IMR-90 (cell line): ENCODE data around the gene XIRP1. TPM values are rescaled to one million over a fixed set of nuclear protein-coding genes. Genes with fewer than 3 reads are reported as not detected.

Source experiments
- ATAC-seq: fragments of 200-7000 bp; cut with Tn5 transposase; 2 replicates; pipeline ENCODE4 v1.9.1; 2020; ENCODE audit warnings: low read depth, mild to moderate bottlenecking, moderate library complexity
- BruUV-seq: library from RNA; stranded (reverse); fragments of 400-500 nt; replicated peaks from 2 replicates; lab custom pipeline; 2021; lab: Mats Ljungman, UMichigan
- CTCF ChIA-PET: fragments of 300-600 bp; formaldehyde crosslinking; extraction: SDS; loops from one replicate; lab custom pipeline; 2021; ENCODE audit warnings: antibody characterized with exemption; lab: Yijun Ruan, JAX
- POLR2A ChIA-PET: fragments of 300-600 bp; sonication (Branson Sonifier 250); formaldehyde crosslinking; loops from one replicate; lab custom pipeline; 2022; ENCODE audit warnings: antibody characterized with exemption; ENCODE audit not compliant: unreplicated experiment; lab: Charles Lee
- DNase-seq: peaks from one replicate; pipeline ENCODE4 v3.0.0; 2013
- H2AFZ ChIP-seq: replicated peaks from 2 replicates; pipeline ENCODE3; 2013; ENCODE audit warnings: low read length, mild to moderate bottlenecking; ENCODE audit not compliant: poor library complexity
- H2AK5ac ChIP-seq: 2 replicates; pipeline ENCODE4 v1.6.1; 2013; ENCODE audit warnings: low read depth, low read length, inconsistent platforms
- H2AK9ac ChIP-seq: replicated peaks from 2 replicates; pipeline ENCODE3; 2013; ENCODE audit warnings: mild to moderate bottlenecking, low read depth, low read length, moderate library complexity; ENCODE audit not compliant: poor library complexity
- H2BK120ac ChIP-seq: 2 replicates; pipeline ENCODE4 v1.6.1; 2013; ENCODE audit warnings: low read depth, low read length, inconsistent platforms
- H2BK15ac ChIP-seq: 3 replicates; pipeline ENCODE4 v1.6.1; 2013; ENCODE audit warnings: low read depth, low read length, inconsistent platforms
- H2BK20ac ChIP-seq: 2 replicates; pipeline ENCODE4 v1.6.1; 2013; ENCODE audit warnings: low read depth, mild to moderate bottlenecking, inconsistent platforms, low read length, moderate library complexity
- H2BK5ac ChIP-seq: 2 replicates; pipeline ENCODE4 v1.6.1; 2013; ENCODE audit warnings: mild to moderate bottlenecking, low read depth, low read length, inconsistent platforms; ENCODE audit not compliant: poor library complexity, severe bottlenecking
- H3K14ac ChIP-seq: replicated peaks from 2 replicates; pipeline ENCODE4 v1.6.1; 2013; ENCODE audit warnings: low read depth, low read length, inconsistent platforms
- H3K18ac ChIP-seq: 2 replicates; pipeline ENCODE4 v1.6.1; 2013; ENCODE audit warnings: low read depth, low read length, control low read depth
- H3K23ac ChIP-seq: 2 replicates; pipeline ENCODE4 v1.6.1; 2013; ENCODE audit warnings: low read depth, low read length, inconsistent platforms
- H3K27ac ChIP-seq: 2 replicates; pipeline ENCODE4 v1.5.1; 2013; ENCODE audit warnings: mild to moderate bottlenecking, control low read depth, low read length; ENCODE audit not compliant: insufficient read depth
- H3K27me3 ChIP-seq: 2 replicates; pipeline ENCODE4 v1.6.1; 2013; ENCODE audit warnings: low read length; ENCODE audit not compliant: control insufficient read depth, insufficient read depth
- H3K36me3 ChIP-seq: 2 replicates; pipeline ENCODE4 v1.6.1; 2013; ENCODE audit warnings: low read length, mixed read lengths; ENCODE audit not compliant: control insufficient read depth, insufficient read depth
- H3K4ac ChIP-seq: 2 replicates; pipeline ENCODE4 v1.6.1; 2013; ENCODE audit warnings: low read depth, low read length, inconsistent platforms
- H3K4me1 ChIP-seq: 2 replicates; pipeline ENCODE4 v1.6.1; 2013; ENCODE audit warnings: low read length, mixed read lengths; ENCODE audit not compliant: control insufficient read depth, insufficient read depth
- H3K4me2 ChIP-seq: 2 replicates; pipeline ENCODE4 v1.6.1; 2013; ENCODE audit warnings: low read depth, mild to moderate bottlenecking, control low read depth, low read length, moderate library complexity
- H3K4me3 ChIP-seq: 2 replicates; pipeline ENCODE4 v1.5.1; 2013; ENCODE audit warnings: low read depth, mild to moderate bottlenecking, control low read depth, low read length, moderate library complexity; ENCODE audit not compliant: insufficient read depth
- H3K56ac ChIP-seq: 2 replicates; pipeline ENCODE4 v1.6.1; 2013; ENCODE audit warnings: low read length, inconsistent platforms; ENCODE audit not compliant: insufficient read depth; ENCODE audit errors: extremely low read depth
- H3K79me1 ChIP-seq, 2 experiments: 2 replicates each; pipeline ENCODE4 v1.6.1; 2013; ENCODE audit warnings: low read length in 2 of 2, inconsistent platforms in 1 of 2, low read depth in 1 of 2
- H3K9ac ChIP-seq: 2 replicates; pipeline ENCODE4 v1.6.1; 2013; ENCODE audit warnings: low read depth, low read length, control low read depth
- H3K9me1 ChIP-seq: 2 replicates; pipeline ENCODE4 v1.6.1; 2013; ENCODE audit warnings: low read length, inconsistent platforms; ENCODE audit not compliant: insufficient read depth
- H3K9me3 ChIP-seq: 2 replicates; pipeline ENCODE4 v1.6.1; 2013; ENCODE audit warnings: low read length; ENCODE audit not compliant: control insufficient read depth, insufficient read depth
- H4K20me1 ChIP-seq: 2 replicates; pipeline ENCODE4 v1.6.1; 2013; ENCODE audit warnings: low read length, inconsistent platforms; ENCODE audit not compliant: insufficient read depth
- H4K5ac ChIP-seq: 2 replicates; pipeline ENCODE4 v1.6.1; 2013; ENCODE audit warnings: mild to moderate bottlenecking, low read depth, low read length, control low read depth
- H4K8ac ChIP-seq, 2 experiments: 2 replicates each; pipeline ENCODE4 v1.6.1; 2013; ENCODE audit warnings: low read depth in 2 of 2, low read length in 2 of 2, control low read depth in 1 of 2, inconsistent platforms in 1 of 2
- H4K91ac ChIP-seq: 2 replicates; pipeline ENCODE4 v1.6.1; 2013; ENCODE audit warnings: low read depth, low read length, inconsistent platforms; ENCODE audit not compliant: insufficient read depth
- MAZ ChIP-seq: IDR thresholded peaks from 2 replicates; pipeline ENCODE4 v1.6.1; 2012; ENCODE audit warnings: low read depth, mild to moderate bottlenecking, low read length, improper control_type of control experiment, moderate library complexity, borderline replicate concordance
- WGBS, 2 experiments: methylation state at CpG; one replicate each; pipeline versions ENCODE4 v1.1.5 to v1.1.7; 2013; ENCODE audit warnings: missing lambda C conversion rate in 2 of 2; ENCODE audit not compliant: insufficient read length in 1 of 2; ENCODE audit errors: extremely low coverage in 2 of 2; 5-methylcytosine and 5-hydroxymethylcytosine counted together
- dilution Hi-C: fragments of 300-500 bp; cut with HindIII; formaldehyde crosslinking; loops from one replicate; pipeline ENCODE4 v1.14.3; 2018; ENCODE audit warnings: low sequenced_read_pairs; ENCODE audit not compliant: unreplicated experiment
- in situ Hi-C: fragments of 300-500 bp; cut with MboI; formaldehyde crosslinking; loops from 3 replicates; pipeline ENCODE4 v1.14.3; 2019; ENCODE audit warnings: low sequenced_read_pairs, inconsistent platforms, mixed read lengths
- intact Hi-C: fragments of 100-400 bp; cut with micrococcal nuclease; formaldehyde crosslinking; loops from 2 replicates; pipeline ENCODE4 v1.10.0; 2022
- polyA plus RNA-seq, 3 experiments: library from polyadenylated mRNA; depleted of rRNA; stranded (reverse); fragments of >200 nt; gene quantifications; 2 replicates each; pipeline ENCODE4 v1.2.3, GENCODE V29; 2012; ENCODE audit warnings: low replicate concordance in 1 of 3
- total RNA-seq: library from RNA; depleted of rRNA; stranded (reverse); fragments of >200 nt; gene quantifications from 2 replicates; pipeline ENCODE4 v1.2.3, GENCODE V29; 2012
- TF ChIP-seq, protein P1 (sequence below): fragments of 150-350 bp; IDR thresholded peaks from 2 replicates; pipeline ENCODE4 v1.6.1; 2017; ENCODE audit warnings: mild to moderate bottlenecking, antibody characterized with exemption, low read length, low read depth

Gene XIRP1
- total and polyA plus RNA-seq, 2 of the 4 experiments (the other 2 are of a cell fraction), result under 0.01 to 0.07 TPM

GRCh38 chr3:39210078-39210477 is 17.7 kb upstream of the XIRP1 start:
- Histone ChIP-seq H3K36me3 (no peaks in the 10 kb centered on the region), H3K4ac (no peak overlapping the region), H4K20me1 (no peaks in the 10 kb centered on the region), H3K9me3 (peaks cover 2% of the 10 kb centered on the region), H3K23ac (no peak overlapping the region), H2AFZ (no peak overlapping the region), H3K56ac (no peak overlapping the region), H3K27me3 (peaks cover 34% of the 10 kb centered on the region), H3K79me1 (no peaks in the 10 kb centered on the region), H4K8ac (no peak overlapping the region), H2BK5ac (no peak overlapping the region), H3K18ac (no peak overlapping the region), H4K91ac (no peak overlapping the region), H3K4me2 (no peak overlapping the region), H2BK15ac (no peak overlapping the region), H4K5ac (no peak overlapping the region), H3K9ac (no peak overlapping the region), H3K14ac (no peak overlapping the region), H2AK9ac (no peak overlapping the region), H2AK5ac (no peak overlapping the region), H3K4me3 (no peak overlapping the region), H2BK20ac (no peak overlapping the region), H2BK120ac (no peak overlapping the region), H3K27ac (no peak overlapping the region), H3K9me1 (no peaks in the 10 kb centered on the region), H3K4me1 (no peaks in the 10 kb centered on the region)
- BruUV-seq, result no TSS peak
- ATAC-seq (no peak), DNase-seq (no peak)
- CTCF ChIA-PET, result no interaction called here
- POLR2A ChIA-PET, result no interaction called here
- in situ Hi-C loops, result no loop called here
- dilution Hi-C loops, result no loop called here
- intact Hi-C loops, result no loop called here
- TF ChIP-seq, protein P1, sequence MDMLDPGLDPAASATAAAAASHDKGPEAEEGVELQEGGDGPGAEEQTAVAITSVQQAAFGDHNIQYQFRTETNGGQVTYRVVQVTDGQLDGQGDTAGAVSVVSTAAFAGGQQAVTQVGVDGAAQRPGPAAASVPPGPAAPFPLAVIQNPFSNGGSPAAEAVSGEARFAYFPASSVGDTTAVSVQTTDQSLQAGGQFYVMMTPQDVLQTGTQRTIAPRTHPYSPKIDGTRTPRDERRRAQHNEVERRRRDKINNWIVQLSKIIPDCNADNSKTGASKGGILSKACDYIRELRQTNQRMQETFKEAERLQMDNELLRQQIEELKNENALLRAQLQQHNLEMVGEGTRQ, result no peak
- TF ChIP-seq MAZ, result no peak
- no CpG with 5 or more reads among the region's 3 CpGs for WGBS, 2 experiments
